TTC549 (cell line): ENCODE data around the gene MYLK3.

ENCODE experiments used
- FAIRE-seq: peaks from 2 replicates; lab custom pipeline; 2012; peaks lifted over from hg19 to GRCh38; lab: Jason Lieb, UNC

Gene MYLK3

DNA sequence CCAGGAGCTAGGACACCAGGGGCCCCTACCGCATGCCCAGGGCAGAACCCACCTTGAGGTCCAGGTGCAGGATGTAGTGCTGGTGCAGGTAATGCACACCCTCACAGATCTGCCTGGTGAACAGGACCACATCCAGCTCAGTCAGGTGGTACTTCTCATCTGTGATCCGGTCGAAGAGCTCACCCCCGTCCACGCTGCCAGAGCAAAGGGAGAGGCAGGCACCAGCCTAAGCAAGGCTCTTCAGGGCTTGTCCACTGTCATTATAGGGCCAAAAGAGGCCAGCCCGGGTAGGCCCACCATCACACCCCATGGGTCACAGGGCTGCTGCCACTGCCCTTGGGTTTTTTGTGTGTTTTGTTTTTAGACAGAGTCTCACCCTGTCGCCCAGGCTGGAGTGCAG is 21.0 kb downstream of the MYLK3 start:
- FAIRE-seq: no peak

DNA sequence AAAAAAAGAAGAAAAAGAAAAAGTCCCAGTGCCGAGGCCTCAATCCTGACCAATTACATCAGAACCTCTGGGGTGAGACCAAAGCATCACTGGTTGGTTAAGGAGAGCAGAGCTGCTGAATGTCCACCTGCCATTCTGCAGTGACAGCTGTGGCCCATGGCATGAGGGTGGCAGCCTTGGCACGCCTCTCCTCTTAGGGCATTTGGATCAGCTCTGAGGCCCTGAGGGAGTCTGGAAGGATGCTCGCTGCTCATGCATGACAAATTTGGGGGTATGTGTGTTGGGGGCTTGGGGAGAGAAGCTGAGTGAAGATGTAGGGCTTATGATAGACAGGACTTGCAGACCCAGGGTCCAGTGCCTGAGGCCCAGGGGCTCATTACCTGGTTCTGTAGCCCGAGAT is 26.3 kb downstream of the MYLK3 start:
- no peak for FAIRE-seq

DNA sequence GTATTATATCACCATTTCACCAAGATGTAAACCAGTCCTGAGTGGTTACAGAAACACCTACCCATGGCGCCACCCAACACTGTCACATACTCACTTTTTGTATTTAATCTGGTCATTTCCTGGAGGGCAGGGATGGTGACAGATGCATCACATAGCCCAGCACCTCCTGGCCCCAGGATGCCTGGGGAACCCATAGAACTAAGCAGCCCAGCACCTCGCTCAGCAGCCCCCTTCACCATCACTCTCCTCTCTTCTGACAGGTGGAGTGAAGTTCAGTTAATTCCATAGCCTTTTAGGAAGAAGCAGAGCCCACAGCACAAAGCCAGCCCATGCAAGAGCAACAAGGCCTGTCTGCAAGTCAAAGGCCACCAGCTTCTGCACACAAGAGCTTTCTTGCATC is 27.5 kb downstream of the MYLK3 start:
- no peak for FAIRE-seq

DNA sequence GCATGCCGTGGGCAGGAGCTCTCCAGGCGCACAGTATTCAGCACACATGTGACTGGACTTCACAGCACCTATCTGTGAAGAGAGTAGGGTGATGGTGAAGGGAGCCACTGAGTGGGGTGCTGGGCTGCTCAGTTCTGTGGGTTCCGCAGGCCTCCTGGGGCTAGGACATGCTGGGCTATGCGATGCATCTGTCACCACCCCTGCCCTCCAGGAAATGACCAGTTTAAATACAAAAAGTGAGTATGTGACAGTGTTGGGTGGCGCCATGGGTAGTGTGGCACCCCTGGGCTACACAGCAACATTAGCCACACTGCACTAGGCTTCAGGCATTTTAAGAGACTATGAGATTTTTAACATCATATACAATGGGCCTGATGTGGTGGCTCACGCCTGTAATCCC is 28.6 kb downstream of the MYLK3 start:
- FAIRE-seq: no peak

DNA sequence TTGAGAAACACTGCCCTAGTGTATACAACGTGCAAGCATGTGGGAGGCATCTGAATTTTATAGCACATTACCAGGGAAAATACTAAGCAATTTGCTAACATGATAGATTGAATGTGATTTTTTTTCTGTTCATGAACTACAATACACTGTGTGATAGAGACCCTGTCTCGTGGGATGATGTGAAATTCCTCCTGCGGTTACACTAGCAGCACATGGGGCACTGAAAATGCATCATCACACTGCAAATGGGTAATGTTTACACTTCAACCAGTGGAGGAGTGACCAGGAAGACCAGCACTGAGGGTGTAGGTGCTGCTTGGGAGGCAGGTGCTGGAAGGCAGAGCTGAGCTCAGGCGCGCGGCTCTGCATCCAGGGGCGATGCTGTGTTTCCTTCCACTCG is 29.9 kb downstream of the MYLK3 start:
- FAIRE-seq: no peak

DNA sequence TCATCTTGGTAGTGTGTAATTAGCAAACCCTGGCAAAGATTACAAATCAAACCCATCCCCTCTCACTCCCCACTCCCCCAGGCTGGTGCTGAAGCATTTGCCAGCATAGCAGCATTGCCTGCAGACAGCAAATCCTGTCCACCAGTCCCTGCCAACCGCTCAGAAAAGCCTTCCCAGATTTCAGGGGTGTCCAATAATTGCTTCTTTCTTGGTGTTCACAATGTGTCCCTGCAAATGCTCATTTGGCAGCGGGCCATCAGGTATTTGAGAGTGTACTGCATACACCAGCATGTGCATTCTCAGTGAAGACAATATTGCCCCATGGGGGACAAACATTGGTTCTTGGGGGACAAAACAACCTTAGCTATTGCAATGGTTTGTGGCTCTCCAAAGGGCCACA is 30.5 kb downstream of the MYLK3 start:
- FAIRE-seq: no peak

DNA sequence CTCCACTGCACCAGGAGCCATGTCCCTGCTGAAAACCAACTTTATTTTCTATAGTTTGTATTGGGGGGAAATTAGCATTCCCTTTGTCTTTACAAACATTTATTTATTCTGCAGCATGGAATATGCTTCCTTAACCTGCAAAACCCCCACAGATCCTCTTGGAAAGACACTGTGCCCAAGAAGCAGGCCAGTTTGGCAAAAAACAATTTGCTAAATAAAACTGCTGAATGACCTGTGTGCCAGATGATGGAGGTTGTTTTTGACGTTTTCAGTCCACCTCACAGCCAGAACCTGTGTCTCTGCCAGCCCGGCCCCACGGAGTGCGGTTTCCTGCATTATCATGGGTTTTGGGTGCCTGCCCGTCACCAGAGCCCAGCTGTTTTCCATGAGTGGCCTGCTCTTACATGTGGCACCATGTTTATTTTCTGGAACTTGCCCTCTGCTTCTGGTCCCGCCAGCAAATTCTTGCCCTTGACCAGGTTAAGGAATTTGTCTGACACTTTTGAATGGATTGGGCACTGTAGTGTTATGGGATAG is 32.3 kb downstream of the MYLK3 start:
- no peak for FAIRE-seq

DNA sequence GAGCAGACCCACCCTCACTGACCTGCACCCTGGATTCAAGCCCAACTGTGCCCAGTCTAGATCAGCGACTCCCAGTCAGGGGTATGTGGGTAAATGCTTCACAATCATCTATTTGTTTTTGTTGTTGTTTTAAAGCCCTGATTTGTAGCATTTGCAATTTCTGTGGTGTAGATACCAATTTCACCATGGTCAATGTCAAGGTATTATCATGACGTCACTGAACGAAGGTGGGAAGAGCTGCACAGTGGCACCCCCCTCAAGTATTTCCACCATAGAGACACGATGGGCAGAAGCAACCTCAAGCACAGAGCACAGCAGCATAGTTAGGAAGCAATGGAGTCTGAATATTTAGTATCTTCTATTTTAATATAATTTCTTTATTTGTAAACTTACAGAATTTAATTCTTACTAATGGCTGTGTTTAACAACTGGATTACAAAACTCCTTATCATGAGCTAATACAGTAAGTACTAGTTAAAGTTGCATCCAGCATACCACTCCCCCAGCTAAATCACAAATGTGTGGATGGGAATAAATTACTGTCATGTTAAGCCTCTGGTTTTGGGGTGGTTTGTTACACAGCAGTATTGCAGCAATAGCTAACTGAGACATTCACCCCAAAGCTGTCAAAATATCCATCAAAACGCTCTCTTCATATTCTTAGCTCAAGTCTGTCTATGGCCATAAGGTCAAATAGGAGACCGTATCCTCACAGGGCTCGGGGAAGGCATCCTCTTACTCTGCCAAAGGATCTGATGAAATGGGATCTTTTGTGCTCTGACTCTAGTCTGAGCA is 33.1 kb downstream of the MYLK3 start:
- FAIRE-seq: no peak

DNA sequence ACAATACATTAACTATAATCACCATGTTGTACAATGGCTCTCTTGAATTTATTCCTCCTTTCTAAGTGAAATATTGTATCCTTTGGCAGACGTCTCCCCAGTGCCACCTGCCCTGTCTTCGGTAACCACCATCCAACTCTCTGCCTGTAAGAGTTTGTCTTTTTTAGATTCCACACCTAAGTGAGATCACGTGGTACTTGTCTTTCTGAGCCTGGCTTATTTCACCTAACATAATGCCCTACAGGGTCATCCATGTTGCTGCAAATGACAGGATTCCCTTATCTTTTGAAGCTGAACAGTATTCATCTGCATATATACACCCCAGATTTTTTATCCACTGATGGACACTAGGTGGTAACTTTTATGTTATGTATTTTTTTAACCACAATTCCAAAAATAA is 34.5 kb downstream of the MYLK3 start:
- no peak for FAIRE-seq

DNA sequence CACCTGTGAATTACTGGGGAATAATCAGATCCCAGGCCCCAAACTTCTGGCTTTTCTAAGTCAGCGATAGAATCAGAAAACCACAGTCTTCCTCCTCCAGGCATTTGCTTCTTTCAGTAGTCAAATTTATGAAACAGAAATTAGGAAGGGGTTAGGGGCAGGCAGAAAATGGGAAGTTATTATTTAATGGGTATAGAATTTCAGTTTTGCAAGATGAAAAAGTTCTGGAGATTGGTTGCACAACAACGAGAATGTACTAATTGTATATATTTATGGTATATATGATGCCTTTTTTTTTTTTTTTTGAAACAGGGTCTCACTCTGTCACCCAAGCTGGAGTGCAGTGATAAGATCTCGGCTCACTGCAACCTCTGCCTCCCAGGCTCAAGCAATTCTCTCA is 35.2 kb downstream of the MYLK3 start:
- no peak for FAIRE-seq

DNA sequence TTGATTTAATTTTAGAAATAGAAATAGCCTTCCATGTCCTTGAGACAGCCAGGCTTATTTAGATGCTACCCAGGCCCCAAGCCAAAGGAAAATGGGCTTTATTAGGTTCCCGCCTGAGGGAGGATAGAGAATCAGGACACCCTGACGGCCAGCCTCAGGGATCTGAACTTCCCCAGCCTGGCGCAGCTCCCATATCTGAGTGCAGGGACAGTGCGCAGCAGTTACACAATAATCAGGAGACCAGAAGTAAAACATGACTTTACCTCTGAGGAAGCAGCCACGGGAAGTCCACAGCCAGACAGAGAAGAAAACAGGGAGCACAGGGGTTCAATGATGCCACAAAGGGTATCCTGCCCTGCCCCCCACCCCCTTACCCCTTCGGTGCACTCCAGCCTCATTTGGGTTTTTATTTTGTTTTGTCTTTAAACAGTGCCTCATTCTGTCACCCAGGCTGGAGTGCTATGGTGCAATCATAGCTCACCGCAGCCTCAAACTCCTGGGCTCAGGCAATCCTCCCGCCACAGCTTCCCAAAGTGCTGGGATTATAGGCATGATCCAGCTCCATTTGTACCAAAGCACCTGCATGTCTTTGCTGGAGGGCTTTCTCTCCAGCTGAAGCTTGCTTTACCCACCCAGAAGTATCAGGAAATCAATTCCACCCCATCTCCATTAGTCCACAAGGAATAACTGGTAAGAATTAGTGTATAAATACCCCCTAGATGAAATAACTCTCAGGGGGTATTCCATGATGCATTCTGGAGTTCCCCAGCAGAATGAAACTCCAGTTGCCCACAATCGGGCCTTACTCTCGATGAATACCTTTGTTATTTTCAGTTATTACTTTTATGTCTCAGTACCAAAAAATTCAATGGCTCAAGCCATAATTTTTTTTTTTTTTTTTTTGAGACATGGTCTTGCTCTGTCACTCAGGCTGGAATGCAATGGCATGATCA is 36.8 kb downstream of the MYLK3 start:
- no peak for FAIRE-seq

DNA sequence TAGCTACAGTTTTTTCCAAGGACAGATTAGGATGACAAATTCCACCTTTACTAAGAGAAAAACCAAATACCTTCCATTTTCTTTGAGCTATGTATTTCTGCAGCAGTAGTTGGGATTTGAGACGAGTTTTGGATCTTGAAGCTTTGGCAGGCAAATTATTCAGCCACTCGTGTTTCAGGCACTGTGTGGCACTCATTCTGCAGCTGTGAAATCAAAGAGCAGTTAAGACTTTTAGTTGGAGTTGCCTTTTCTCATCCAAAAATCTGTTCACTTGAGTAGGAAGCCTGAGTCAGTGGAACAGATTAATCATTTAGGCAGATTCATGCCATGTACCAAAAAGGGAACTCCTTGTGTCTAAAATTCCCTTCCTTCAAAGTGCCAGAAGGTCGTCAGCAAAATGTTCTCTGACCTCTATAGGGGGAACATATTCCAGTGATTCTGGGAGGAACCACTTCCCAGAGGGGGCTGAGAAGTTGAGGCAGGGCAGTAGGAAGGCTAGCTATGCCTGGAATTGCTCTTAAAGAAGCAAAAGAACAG is 38.6 kb downstream of the MYLK3 start:
- no peak for FAIRE-seq

DNA sequence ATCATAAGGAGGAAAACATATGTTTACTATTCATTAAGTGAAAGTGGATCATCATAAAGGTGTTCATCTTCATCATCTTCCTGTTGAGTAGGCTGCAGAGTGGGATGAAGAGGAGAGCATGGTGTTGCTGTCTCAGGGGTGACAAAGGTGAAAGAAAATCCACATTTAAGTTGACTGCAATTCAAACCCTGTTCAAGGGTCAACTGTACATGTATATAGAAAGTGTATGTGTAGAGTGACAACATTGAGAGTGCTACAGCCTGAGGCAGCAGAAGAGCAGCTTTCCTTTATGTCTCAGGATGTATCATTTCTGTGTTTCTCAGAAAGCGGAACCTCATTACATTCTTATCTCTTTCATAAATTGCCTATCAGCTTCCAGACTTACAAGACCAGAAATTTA is 41.5 kb downstream of the MYLK3 start:
- FAIRE-seq: no peak

DNA sequence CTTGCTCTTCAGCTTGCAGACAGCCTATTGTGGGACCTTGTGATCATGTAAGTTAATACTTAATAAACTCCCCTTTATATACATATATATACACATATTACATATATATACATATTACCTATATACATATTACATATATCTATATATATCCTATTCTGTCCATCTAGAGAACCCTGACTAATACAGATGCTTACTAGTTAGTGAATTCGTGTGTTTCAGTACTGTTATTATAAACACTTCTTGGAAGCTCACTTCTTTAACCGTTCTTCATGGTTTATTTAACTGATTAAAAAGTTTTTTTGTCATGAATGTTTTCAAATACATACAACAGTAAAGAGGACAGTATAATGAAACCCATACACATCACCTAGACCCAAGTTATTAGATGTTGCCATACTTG is 46.1 kb downstream of the MYLK3 start:
- no peak for FAIRE-seq

DNA sequence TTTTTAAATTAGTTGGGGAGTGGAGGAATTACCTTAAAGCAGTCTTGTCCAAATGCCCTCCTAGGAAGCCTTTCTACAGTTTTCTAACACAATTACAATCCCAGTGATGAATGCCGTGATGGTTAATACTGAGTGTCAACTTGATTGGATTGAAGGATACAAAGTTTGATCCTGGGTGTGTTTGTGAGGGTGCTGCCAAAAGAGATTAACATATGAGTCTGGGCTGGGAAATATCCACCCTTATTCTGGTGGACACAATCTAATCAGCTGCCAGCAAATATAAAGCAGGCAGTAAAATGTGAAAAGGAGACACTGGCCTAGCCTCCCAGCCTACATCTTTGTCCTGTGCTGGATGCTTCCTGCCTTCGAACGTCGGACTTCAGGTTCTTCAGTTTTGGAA is 46.5 kb downstream of the MYLK3 start:
- FAIRE-seq: no peak

DNA sequence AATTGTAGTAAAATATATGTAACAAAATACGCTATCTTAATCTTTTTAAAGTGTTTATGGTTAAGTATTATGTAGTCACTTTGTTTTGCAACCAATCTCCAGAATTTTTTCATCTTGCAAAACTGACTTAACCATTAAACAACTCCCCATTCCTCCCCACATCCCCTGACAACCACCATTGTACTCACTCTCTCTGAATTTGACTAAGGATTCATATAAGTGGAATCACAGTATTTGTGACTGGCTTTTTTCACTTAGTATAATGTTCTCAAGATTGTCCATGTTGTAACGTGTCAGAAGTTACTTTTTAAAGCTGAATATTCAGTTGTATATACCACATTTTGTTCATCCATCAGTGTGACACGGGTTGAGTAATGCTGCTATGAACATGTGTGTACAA is 48.1 kb downstream of the MYLK3 start:
- FAIRE-seq: no peak

DNA sequence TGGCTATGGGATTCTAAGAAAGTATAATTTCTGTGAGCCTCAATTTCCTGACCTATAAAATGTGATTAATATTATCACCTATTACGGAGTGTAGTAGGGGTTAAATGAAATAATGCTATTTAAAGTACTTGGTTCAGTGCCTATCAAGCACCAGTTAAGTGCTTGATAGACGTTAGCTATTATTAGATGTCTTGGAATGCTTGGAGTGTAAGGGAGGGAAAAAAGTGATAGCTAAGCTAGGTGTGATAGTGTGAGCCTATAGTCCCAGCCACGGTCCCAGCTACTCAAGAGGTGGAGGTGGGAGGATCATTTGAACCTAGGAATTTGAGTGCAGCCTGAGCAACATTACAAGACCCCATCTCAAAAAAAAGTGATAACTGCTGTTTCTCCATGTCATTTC is 51.2 kb downstream of the MYLK3 start:
- FAIRE-seq: no peak

DNA sequence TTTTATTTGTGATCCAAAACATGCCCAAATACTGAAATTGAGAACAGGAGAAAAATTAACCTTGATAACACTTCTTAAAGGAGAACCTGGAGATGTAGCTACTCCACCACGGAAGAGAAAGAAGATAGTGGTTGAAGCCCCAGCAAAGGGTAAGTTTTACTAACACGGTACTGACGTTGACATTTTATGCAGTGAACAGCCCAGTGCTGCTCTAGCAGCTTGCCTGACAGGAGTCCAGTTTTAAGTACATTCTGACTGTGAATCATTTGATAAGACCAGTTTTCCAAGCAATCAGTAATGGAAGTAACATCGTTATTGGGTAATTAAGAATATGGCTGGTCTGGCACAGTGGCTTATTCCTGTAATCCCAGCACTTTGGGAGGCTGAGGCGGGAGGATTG is 52.2 kb downstream of the MYLK3 start:
- FAIRE-seq: no peak

DNA sequence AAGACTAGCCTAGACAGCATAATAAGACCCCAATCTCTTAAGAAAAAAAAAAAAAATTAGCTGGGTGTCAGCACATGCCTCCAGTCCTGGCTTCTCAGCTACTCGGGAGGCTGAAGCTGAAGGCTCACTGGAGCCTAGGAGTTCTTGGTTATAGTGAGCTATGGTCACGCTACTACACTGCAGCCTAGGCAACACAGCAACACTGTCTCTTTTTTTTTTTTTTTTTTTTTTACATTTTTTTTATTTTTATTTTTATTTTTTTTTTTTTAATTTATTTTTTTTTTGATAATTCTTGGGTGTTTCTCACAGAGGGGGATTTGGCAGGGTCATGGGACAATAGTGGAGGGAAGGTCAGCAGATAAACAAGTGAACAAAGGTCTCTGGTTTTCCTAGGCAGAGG is 54.5 kb downstream of the MYLK3 start:
- FAIRE-seq: no peak

DNA sequence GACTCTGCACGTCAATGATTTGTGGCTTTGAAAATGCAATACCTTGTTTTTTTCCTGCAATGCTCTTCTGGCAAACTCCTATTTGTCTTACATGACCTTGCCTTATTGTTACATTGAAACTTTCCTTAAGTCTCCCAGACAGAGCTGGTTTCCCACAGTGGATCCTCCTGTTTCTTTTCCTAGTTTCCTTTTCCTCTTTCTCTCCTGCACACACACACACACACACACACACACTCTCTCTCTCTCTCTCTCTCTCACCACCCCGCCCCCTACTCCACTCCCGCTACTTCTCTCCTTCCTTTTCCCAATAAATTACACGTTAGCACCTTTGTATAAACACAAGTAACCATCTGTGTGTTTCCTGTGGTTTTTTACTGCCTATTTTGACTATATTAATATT is 56.4 kb downstream of the MYLK3 start:
- no peak for FAIRE-seq

DNA sequence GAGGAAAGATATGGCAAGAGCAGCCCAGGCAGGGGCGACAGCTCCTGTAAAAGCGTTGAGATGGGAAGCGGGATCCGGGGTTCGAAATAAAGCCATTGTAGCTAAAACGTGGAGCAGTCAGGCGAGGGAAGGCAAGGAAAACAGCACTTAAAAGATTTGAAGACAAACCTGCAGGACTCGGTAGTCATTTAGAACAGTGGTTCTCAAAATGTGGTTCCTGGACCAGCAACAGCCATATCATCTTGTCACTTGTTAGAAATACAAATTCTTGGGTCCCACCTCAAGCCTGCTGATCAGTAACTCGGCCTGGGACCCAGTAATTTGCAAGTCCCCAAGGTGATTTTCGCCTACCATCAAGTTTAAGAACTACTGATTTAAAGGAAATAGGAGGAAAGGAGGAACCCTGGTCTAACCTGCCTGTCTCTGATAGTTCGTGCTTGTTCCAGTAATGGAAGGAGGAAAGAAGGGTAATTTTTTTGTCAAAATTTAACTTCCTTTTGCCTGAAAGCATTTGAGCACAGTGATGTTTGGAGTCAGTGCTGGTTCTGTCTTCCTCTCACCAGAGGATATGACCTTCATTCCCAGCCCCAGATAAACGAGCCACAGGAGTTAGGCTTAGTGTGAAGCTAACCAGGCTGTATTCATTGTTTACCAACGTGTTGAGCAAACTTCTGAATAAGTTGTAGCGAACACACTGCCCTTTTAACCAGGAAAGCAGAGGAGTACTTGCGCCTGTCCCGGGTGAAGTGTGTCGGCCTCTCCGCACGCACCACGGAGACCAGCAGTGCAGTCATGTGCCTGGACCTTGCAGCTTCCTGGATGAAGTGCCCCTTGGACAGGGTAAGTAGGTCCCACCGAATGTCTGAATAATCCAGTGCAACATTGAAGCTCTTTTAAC is 57.6 kb downstream of the MYLK3 start:
- FAIRE-seq: no peak
